ENCODE results near the gene NCAPG. TPM values are rescaled to one million over a fixed set of nuclear protein-coding genes. Genes with fewer than 3 reads are reported as not detected.

The NCAPG gene
- total RNA-seq, 1 donor from 2014 or later = 66.9 TPM

- no peak overlapping the region for H3K4me3 ChIP-seq (ENCODE audit: low read depth, low read length)
- no peak for TF ChIP-seq CTCF (conservative IDR thresholded peaks at IDR 0.05; ENCODE audit: low read depth, low read length)
- no peak for DNase-seq (ENCODE audit: low read depth)
Measured at GRCh38 chr4:17894421-17894820, 83.6 kb downstream of the NCAPG start.

Other genes starting within 250 kb of the NCAPG start
- 75.8 and 88.1 TPM in 2 replicates for gene LAP3, start 233.8 kb upstream of the NCAPG start, total RNA-seq
- 6.9 and 8.9 TPM in 2 replicates for gene MED28, start 196.3 kb upstream of the NCAPG start, total RNA-seq
- 0.07 and 0.17 TPM in 2 replicates for gene FAM184B, start 29.4 kb upstream of the NCAPG start, total RNA-seq
- 18.6 and 27.0 TPM in 2 replicates for gene DCAF16, start 222 bp upstream of the NCAPG start, total RNA-seq
- gene LCORL, start 210.8 kb downstream of the NCAPG start, total RNA-seq = 14.2 and 16.5 TPM in 2 replicates